KG1 (cell line): Measurements from ENCODE around the gene PEMT.

Experiments
- DNase-seq: peaks from one replicate; lab custom pipeline; 2025; lab: John Stamatoyannopoulos, UW

The PEMT gene

GRCh38 chr17:17535957-17536356 lies 55.6 kb downstream of the PEMT start:
- no peak for DNase-seq

- no peak for DNase-seq
Measured at GRCh38 chr17:17533901-17534441, 57.5 kb downstream of the PEMT start.

- DNase-seq: no peak
Measured at GRCh38 chr17:17532991-17533390, 58.5 kb downstream of the PEMT start.

- DNase-seq: no peak
Measured at GRCh38 chr17:17531156-17531555, 60.4 kb downstream of the PEMT start.

- no peak for DNase-seq
Measured at GRCh38 chr17:17528696-17529652, 62.5 kb downstream of the PEMT start.

- no peak for DNase-seq
Measured at GRCh38 chr17:17527956-17528500, 63.5 kb downstream of the PEMT start.

- no peak for DNase-seq
Measured at GRCh38 chr17:17527534-17527933, 64.0 kb downstream of the PEMT start.

- DNase-seq: no peak
Measured at GRCh38 chr17:17526369-17526768, 65.1 kb downstream of the PEMT start.

- no peak for DNase-seq
Measured at GRCh38 chr17:17525956-17526355, 65.6 kb downstream of the PEMT start.

GRCh38 chr17:17525311-17525710 lies 66.2 kb downstream of the PEMT start:
- DNase-seq: no peak

GRCh38 chr17:17523731-17524490 lies 67.6 kb downstream of the PEMT start:
- no peak for DNase-seq

GRCh38 chr17:17523001-17523730 lies 68.3 kb downstream of the PEMT start:
- no peak for DNase-seq

- no peak for DNase-seq
Measured at GRCh38 chr17:17520599-17521232, 70.8 kb downstream of the PEMT start.

GRCh38 chr17:17519886-17520285 lies 71.6 kb downstream of the PEMT start:
- no peak for DNase-seq

GRCh38 chr17:17518951-17519350 lies 72.6 kb downstream of the PEMT start:
- no peak for DNase-seq

GRCh38 chr17:17518014-17518413 lies 73.5 kb downstream of the PEMT start:
- DNase-seq: no peak

- DNase-seq: no peak
Measured at GRCh38 chr17:17516941-17517720, 74.4 kb downstream of the PEMT start.

GRCh38 chr17:17515934-17516930 lies 75.3 kb downstream of the PEMT start:
- no peak for DNase-seq
